ENCODE measurements around the gene ARHGAP20. TPM values are rescaled to one million over a fixed set of nuclear protein-coding genes. Genes with fewer than 3 reads are reported as not detected.
A peak's percentile ranks its signal among the peaks of the same experiment; 100 is the strongest.

The ARHGAP20 gene
- total RNA-seq, 2 experiments from 2014 or later: 0.08 TPM; not detected in 1

DNA sequence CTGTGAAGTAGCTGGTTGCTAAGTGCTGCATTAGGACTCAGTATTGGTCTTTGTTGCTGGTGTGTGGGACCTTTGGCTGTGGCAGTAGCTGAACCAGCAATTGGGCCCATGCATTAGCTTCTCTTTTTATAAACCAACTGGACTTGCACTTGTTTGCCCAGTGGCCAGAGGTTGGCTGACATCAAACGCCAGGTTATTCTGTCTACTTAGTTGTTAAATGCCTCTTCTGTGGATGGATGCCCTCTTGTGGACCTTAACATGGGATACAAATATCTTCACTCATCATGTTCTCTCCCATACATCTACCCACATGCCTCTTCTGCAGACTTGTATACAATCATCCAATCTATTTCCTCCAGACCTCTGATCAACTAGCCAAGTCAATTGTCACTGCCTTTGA lies 26.4 kb upstream of the ARHGAP20 start:
- H3K4me1 Mint-ChIP-seq (ENCODE audit: low read depth): no peaks in the 10 kb centered on the region
- peaks cover 8% of the 10 kb centered on the region for H3K27me3 Mint-ChIP-seq (ENCODE audit: low read depth)
- no peaks in the 10 kb centered on the region for H3K36me3 Mint-ChIP-seq (ENCODE audit: low read depth)
- DNase-seq (no peak), ATAC-seq (no peak)
- no peaks in the 10 kb centered on the region for H3K9me3 Mint-ChIP-seq (ENCODE audit: insufficient read depth)
- POLR2A ChIA-PET: interaction anchor here (0.6 kb wide), 1 partner anchor 195 kb away, joined by 3 read pairs; no protein-coding TSS in a partner anchor
- no peak overlapping the region for H3K27ac Mint-ChIP-seq
- no peak overlapping the region for H3K4me3 Mint-ChIP-seq
- CTCF ChIA-PET: no interaction called here

DNA sequence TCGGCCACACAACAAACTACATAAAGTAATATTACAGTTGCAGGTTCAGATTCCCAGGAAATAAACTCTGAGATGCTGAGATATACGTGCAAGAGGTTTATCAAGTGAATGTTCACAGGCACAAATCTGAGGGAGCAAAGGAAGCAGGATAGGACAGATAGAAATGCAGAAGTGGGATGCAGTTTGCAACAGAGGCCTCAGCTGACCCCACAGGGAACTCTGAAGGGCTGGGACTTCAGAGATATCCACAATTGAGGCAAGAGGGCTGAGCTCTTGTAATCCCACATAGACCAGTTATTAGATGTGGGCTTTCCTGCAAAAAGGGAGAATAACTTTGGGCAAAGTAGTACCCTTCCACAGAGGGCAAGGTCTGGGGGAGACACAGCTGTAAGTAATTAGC lies 25.4 kb upstream of the ARHGAP20 start:
- DNase-seq (no peak), ATAC-seq (no peak)
- peaks cover 8% of the 10 kb centered on the region for H3K27me3 Mint-ChIP-seq (ENCODE audit: low read depth)
- H3K36me3 Mint-ChIP-seq (ENCODE audit: low read depth): no peaks in the 10 kb centered on the region
- no peak overlapping the region for H3K27ac Mint-ChIP-seq
- H3K4me1 Mint-ChIP-seq (ENCODE audit: low read depth): no peaks in the 10 kb centered on the region
- H3K9me3 Mint-ChIP-seq (ENCODE audit: insufficient read depth): no peaks in the 10 kb centered on the region
- CTCF ChIA-PET: no interaction called here
- H3K4me3 Mint-ChIP-seq: no peak overlapping the region
- POLR2A ChIA-PET: no interaction called here

DNA sequence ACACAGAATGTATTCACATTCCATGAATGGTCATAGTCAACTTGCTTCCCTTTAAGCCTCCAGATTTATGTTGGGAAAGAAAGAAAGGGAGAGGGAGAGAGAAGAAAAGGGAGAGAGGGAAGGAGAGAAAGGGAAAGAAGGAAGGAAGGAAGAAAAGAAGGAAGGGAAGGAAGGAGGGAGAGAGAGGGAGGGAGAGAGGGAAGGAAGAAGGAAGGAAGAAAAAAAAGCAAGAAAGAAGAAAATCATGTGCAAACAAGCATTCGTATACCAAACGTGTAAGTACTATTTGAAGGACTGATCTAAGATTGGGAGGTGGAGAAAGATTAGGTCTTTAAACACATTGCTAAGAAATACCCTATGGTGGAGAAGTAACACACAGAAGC lies 23.9 kb upstream of the ARHGAP20 start:
- Mint-ChIP-seq H3K4me1 (ENCODE audit: low read depth) (no peaks in the 10 kb centered on the region), H3K27me3 (ENCODE audit: low read depth) (peaks cover 8% of the 10 kb centered on the region), H3K36me3 (ENCODE audit: low read depth) (no peaks in the 10 kb centered on the region), H3K4me3 (no peak overlapping the region), H3K27ac (no peak overlapping the region), H3K9me3 (ENCODE audit: insufficient read depth) (no peaks in the 10 kb centered on the region)
- POLR2A ChIA-PET: no interaction called here
- ATAC-seq (no peak), DNase-seq (no peak)
- CTCF ChIA-PET: no interaction called here

DNA sequence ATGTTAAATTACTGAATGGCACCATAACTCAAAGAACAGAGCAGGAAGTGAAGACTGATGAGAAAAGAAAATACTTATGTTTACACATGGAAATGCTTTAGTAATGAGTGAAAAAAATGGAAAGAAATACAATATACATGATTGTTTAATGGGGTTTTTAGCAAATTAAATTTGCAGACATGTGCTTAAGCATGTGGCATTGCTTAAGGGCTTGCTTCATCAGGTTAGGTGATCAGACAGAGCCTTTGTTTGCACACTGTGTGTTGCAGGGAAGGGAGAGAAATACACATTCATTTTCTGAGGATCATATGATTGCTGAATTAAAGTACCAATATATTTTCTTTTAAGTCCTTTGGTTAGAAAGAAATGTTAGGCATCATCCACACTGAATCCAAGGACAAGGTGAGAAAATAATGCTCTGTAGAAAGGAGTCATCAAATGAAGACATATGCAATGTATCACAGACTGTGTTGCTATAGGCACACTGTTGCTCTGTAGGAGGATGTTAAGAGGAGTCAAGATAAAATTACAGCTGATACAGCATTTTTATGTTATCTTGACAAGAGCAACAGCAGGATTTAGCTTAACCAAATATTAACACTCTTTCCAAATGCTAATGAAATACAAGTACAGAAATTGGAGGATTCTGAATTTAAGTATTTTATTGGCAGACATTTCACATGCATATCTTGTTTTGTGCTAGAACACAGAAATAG lies 23.4 kb upstream of the ARHGAP20 start:
- no peak for DNase-seq

DNA sequence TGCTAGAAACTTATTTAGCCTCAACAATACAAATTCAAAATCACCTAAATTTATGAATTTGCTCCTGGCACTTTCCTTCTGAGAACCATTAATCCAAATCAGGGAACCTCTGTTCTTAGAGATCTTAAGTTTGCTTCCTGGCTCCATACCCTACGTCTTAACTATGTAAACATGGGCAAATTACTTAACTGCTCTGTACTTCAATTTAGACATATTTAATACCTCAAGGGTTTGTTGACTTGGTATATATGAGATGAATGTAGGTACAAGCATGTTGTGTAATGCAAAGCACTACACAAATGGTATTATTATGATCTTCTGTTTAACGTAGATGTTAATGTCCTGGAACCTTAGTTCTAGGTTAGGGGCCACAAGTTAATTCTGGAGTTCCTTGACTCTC lies 22.6 kb upstream of the ARHGAP20 start:
- Mint-ChIP-seq H3K27me3 (ENCODE audit: low read depth) (peaks cover 8% of the 10 kb centered on the region), H3K4me3 (no peak overlapping the region), H3K27ac (no peak overlapping the region), H3K9me3 (ENCODE audit: insufficient read depth) (no peaks in the 10 kb centered on the region), H3K4me1 (ENCODE audit: low read depth) (no peaks in the 10 kb centered on the region), H3K36me3 (ENCODE audit: low read depth) (no peaks in the 10 kb centered on the region)
- CTCF ChIA-PET: no interaction called here
- POLR2A ChIA-PET: no interaction called here
- no peak for ATAC-seq
- DNase-seq: no peak

More for the DNA sequence above, 23.4 kb upstream of the ARHGAP20 start:
- no peaks in the 10 kb centered on the region for H3K9me3 Mint-ChIP-seq (ENCODE audit: insufficient read depth)
- no peak for ATAC-seq
- CTCF ChIA-PET: no interaction called here
- H3K4me3 Mint-ChIP-seq: no peak overlapping the region
- no peak overlapping the region for H3K27ac Mint-ChIP-seq
- POLR2A ChIA-PET: no interaction called here
- H3K36me3 Mint-ChIP-seq (ENCODE audit: low read depth): no peaks in the 10 kb centered on the region
- peaks cover 8% of the 10 kb centered on the region for H3K27me3 Mint-ChIP-seq (ENCODE audit: low read depth)
- H3K4me1 Mint-ChIP-seq (ENCODE audit: low read depth): no peaks in the 10 kb centered on the region

DNA sequence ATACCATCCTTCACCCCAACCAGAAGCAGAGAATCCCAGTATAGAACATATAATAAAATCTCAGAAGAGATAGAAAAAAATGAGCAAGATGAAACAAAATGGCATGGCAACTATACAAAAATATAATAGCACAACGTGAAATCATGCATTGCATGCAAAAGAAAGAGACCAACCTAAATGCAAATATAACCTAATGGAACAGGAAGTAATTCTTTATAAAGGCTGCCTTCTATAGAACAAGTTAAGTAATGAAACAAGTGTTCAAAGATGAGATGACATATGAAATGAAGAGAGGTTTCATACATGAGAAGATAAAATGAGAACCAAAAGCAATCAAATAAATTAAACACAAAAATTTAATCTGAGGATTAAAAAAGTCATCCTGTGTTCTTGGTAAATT lies 18.5 kb upstream of the ARHGAP20 start:
- H3K36me3 Mint-ChIP-seq (ENCODE audit: low read depth): no peaks in the 10 kb centered on the region
- DNase-seq (no peak), ATAC-seq (no peak)
- ChIA-PET CTCF (no interaction called here), POLR2A (no interaction called here)
- H3K4me3 Mint-ChIP-seq: no peak overlapping the region
- no peaks in the 10 kb centered on the region for H3K9me3 Mint-ChIP-seq (ENCODE audit: insufficient read depth)
- H3K27me3 Mint-ChIP-seq (ENCODE audit: low read depth): peaks cover 9% of the 10 kb centered on the region
- H3K4me1 Mint-ChIP-seq (ENCODE audit: low read depth): no peaks in the 10 kb centered on the region
- no peak overlapping the region for H3K27ac Mint-ChIP-seq

DNA sequence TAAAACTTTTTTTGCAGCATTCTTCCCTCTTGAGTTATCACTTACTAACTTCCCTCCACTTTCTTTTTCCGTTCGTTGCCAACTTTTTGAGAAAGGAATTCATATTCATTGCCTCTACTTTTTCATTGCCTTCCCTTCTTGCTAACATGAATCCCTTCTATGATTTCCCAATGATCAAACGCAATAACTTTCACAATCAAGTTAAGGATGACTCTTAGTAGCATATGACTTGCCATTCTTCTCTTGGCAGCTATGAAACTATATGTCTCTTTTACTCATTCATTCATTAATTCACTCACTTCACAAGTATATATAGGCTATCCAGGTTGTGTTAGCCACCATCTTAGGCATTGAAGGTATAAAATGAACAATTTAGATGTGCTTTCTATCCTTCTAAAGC lies 16.6 kb upstream of the ARHGAP20 start:
- no peak overlapping the region for H3K27ac Mint-ChIP-seq
- POLR2A ChIA-PET: no interaction called here
- H3K36me3 Mint-ChIP-seq (ENCODE audit: low read depth): no peaks in the 10 kb centered on the region
- no peaks in the 10 kb centered on the region for H3K9me3 Mint-ChIP-seq (ENCODE audit: insufficient read depth)
- no peak for DNase-seq
- no peak for ATAC-seq
- CTCF ChIA-PET: no interaction called here
- no peak overlapping the region for H3K4me3 Mint-ChIP-seq
- H3K27me3 Mint-ChIP-seq (ENCODE audit: low read depth): peaks cover 6% of the 10 kb centered on the region
- H3K4me1 Mint-ChIP-seq (ENCODE audit: low read depth): no peaks in the 10 kb centered on the region

DNA sequence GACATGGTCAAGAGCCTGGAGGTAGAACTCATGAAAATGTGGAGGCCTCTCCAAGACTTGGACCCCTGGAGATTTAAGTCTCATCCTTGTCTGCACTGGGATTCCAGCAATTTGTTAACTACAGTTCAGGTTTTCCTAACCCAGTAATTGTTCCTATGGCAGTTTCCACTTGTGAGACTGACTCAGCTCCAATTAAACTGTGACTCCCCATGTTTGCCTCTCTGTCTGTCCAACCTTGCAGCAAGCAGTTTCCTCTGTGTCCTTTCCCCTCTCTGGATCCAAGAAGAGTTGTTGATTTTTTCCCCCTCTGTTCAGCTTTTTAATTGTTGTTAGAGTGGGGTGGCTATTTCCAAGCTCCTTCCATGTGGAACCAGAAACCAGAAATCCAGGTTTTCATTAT lies 16.2 kb upstream of the ARHGAP20 start:
- Mint-ChIP-seq H3K27me3 (ENCODE audit: low read depth) (peaks cover 6% of the 10 kb centered on the region), H3K4me3 (no peak overlapping the region), H3K36me3 (ENCODE audit: low read depth) (no peaks in the 10 kb centered on the region), H3K27ac (no peak overlapping the region), H3K9me3 (ENCODE audit: insufficient read depth) (no peaks in the 10 kb centered on the region), H3K4me1 (ENCODE audit: low read depth) (no peaks in the 10 kb centered on the region)
- ATAC-seq (no peak), DNase-seq (no peak)
- ChIA-PET CTCF (no interaction called here), POLR2A (no interaction called here)

DNA sequence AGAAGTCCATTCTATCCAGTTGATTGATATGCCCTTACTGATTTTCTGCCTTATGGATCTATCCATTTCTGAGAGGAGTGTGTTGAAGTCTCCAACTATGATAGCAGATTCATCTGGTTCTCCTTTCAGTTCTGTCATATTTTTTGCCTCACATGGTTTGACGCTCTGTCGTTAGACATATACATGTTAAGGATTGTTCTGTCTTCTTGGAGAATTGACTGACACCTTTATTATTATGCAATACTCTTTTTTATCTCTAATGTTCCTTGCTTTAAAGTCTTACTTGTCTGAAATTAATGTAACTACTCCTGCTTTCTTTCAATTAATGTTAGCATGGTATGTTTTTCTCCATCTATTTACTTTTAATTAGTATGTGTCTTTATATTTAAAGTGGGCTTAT lies 12.1 kb upstream of the ARHGAP20 start:
- Mint-ChIP-seq H3K4me1 (ENCODE audit: low read depth) (no peaks in the 10 kb centered on the region), H3K4me3 (no peak overlapping the region), H3K9me3 (ENCODE audit: insufficient read depth) (no peaks in the 10 kb centered on the region), H3K27ac (no peak overlapping the region), H3K27me3 (ENCODE audit: low read depth) (peaks cover 11% of the 10 kb centered on the region), H3K36me3 (ENCODE audit: low read depth) (no peaks in the 10 kb centered on the region)
- ATAC-seq: no peak
- DNase-seq: no peak
- ChIA-PET CTCF (no interaction called here), POLR2A (no interaction called here)

DNA sequence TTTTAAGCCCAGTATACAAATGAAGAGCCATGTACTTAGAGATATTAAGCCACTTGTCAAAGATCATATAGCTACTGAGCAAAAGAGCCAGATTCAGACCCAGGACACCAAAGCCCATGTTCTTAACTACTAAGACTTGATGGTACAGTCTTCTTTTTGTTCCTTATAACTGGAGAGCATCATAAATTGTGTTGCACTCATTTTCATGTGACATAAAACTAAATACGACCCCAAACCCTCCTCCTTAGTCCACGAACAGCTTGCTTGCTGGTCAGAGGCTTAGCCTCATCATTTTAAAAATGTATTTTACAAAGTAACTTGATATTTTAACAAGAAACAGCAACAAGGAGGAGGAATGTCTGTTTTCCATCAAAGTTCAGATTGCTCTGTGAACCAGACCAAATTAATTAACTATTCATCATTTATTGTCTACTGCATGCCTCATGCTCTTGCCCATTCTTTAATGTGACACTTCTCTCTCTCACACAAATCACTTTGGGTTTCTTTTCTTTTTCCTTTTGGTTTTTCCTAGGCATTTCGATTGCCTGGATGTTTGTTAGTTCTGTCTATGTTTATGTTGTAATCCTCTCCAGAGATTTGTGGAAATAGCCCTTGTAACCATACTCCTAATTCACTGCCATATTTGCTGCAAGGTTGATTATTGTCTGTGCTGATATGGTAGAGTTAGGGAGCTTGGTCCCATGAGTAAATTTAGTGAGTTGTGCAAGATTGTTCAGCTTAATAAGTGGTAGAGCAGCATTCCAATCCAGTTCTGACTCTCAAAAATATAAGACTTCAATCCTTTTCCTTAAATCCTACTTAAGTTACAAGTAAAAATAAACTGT lies 8.4 kb upstream of the ARHGAP20 start:
- Mint-ChIP-seq H3K9me3 (ENCODE audit: insufficient read depth) (no peaks in the 10 kb centered on the region), H3K27ac (no peak overlapping the region), H3K27me3 (ENCODE audit: low read depth) (peaks cover 7% of the 10 kb centered on the region), H3K36me3 (ENCODE audit: low read depth) (no peaks in the 10 kb centered on the region), H3K4me1 (ENCODE audit: low read depth) (no peaks in the 10 kb centered on the region), H3K4me3 (no peak overlapping the region)
- ATAC-seq (no peak), DNase-seq (no peak)
- ChIA-PET CTCF (no interaction called here), POLR2A (no interaction called here)

DNA sequence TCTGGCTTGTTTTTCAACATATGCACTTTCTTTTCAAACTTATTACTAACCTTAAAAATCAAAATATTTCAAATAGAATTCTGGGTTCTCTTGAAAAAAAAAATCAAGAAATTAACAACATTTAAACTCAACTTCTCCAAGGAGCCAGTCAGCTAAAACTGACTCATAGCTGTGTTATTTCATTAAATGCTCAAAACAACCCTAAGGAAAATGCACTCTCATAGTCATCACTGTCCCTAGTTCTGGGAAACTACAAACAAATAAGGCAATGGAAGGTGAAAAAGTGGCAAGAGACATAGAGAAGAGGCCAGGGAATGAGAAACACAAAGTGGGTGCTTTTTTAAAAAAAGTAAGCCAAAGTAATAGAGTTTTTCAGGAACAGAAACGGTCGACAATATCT lies 4.1 kb upstream of the ARHGAP20 start:
- DNase-seq (no peak), ATAC-seq (no peak)
- H3K4me1 Mint-ChIP-seq (ENCODE audit: low read depth): peaks cover 11% of the 10 kb centered on the region
- ChIA-PET POLR2A (no interaction called here), CTCF (no interaction called here)
- H3K4me3 Mint-ChIP-seq: no peak overlapping the region
- H3K27me3 Mint-ChIP-seq (ENCODE audit: low read depth): peaks cover 33% of the 10 kb centered on the region
- no peak overlapping the region for H3K27ac Mint-ChIP-seq
- H3K9me3 Mint-ChIP-seq (ENCODE audit: insufficient read depth): no peaks in the 10 kb centered on the region
- no peaks in the 10 kb centered on the region for H3K36me3 Mint-ChIP-seq (ENCODE audit: low read depth)

DNA sequence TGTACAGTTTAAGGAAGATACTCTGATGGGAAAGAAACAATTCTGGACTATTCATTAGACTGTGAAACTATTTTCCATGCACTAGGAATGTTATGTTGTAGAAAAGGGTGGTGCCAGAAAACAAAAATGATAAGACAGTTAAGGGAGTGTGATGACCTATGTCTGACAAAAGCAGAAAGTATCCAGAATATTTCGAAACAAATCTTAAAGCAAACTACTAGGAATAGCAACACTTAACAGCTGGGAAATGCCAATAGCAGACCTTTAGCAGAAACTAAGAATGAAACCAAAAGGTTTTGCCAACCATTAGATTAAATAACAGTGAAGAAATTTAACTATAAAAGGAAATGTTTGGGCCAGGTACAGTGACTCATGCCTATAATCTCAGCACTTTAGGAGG lies 3.3 kb upstream of the ARHGAP20 start:
- Mint-ChIP-seq H3K27ac (no peak overlapping the region), H3K27me3 (ENCODE audit: low read depth) (peaks cover 42% of the 10 kb centered on the region), H3K4me3 (no peak overlapping the region), H3K4me1 (ENCODE audit: low read depth) (peaks cover 14% of the 10 kb centered on the region), H3K9me3 (ENCODE audit: insufficient read depth) (no peaks in the 10 kb centered on the region), H3K36me3 (ENCODE audit: low read depth) (no peaks in the 10 kb centered on the region)
- ATAC-seq: no peak
- ChIA-PET POLR2A (no interaction called here), CTCF (no interaction called here)
- no peak for DNase-seq

DNA sequence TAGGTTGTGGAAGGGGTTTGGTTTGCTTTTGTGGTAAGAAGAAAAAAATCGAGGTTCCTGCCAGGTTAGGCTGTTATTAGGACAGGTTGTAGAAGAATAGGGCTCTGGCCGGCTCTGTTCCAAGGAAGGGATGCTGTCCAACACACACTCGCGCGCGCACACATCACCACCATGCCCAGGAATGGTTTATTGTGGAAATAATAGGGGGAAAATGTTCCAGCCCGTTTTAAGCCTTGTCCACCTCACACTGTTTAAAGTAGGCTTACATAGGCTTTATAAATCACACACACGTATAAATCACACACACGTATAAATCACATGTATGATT lies 1.2 kb upstream of the ARHGAP20 start:
- Mint-ChIP-seq H3K27me3 (ENCODE audit: low read depth) (peaks cover 55% of the 10 kb centered on the region), H3K4me3 (peak overlapping the region; percentile 51), H3K4me1 (ENCODE audit: low read depth) (peaks cover 16% of the 10 kb centered on the region), H3K27ac (no peak overlapping the region), H3K36me3 (ENCODE audit: low read depth) (no peaks in the 10 kb centered on the region), H3K9me3 (ENCODE audit: insufficient read depth) (no peaks in the 10 kb centered on the region)
- ChIA-PET CTCF (no interaction called here), POLR2A (no interaction called here)
- ATAC-seq: no peak
- no peak for DNase-seq
